ENCODE measurements around the gene ALG9. TPM values are rescaled to one million over a fixed set of nuclear protein-coding genes. Genes with fewer than 3 reads are reported as not detected.
"Not testable (repeated sequence)": the region's sequence is repeated elsewhere in the genome, so short reads cannot be mapped to it uniquely, and the experiment has no call there.

ALG9 gene
- total RNA-seq, 1 donor from 2014 or later = 14.5 TPM

DNA sequence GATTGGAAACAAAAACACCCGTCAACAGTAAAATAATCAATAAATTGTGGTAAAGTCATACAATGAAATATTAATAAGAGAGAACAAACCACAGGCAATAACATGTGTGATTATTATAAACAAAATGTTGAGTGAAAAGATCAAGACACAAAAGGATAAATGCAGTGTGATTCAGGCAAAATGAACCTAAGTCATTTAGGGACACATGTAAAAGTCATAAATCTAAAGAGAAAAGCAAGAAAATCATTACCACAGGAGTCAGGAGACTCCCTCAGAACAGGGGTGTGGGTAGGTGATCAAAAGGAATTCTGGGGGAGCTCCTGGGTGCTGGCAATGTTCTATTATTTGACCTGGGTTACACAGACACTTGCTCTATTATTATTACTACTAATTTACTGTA lies 57.3 kb downstream of the ALG9 start:
- ATAC-seq = no peak
- no peak for DNase-seq (ENCODE audit: missing footprints)
- intact Hi-C loops (cut with DNase I) = no loop called here

DNA sequence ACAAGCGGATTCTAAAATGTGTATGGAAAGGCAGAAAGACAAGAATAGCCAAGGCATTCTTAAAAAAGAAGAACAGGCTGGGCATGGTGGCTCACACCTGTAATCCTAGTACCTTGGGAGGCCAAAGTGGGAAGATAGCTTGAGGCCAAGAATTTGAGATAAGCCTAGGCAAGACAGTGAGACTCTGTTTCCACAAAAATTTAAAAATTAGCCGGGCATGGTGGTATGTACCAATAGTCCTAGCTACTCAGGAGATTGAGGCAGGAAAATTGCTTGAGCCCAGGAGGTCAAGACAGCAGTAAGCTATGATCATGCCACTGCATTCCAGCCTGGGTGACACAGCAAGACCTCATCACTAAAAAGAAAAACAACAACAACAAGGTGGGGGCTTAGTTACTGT lies 59.2 kb downstream of the ALG9 start:
- intact Hi-C loops (cut with DNase I) = no loop called here
- DNase-seq (ENCODE audit: missing footprints) (no peak), ATAC-seq (no peak)

DNA sequence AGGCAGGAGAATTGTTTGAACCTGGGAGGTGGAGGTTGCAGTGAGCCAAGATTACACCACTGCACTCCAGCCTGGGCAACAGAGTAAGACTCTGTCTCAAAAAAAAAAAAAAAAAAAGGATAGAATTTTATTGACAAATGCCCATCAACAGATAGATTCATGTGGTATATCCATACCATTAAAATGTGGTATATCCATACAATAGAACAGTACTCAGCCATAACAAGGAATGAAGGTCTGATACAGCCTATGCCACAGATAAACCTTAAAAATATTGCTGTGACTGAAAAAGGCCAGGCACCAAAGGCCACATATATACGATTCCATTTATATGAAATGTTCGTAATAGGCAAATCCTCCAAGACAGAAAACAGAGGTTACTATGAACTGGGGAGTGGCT lies 59.9 kb downstream of the ALG9 start:
- no peak for DNase-seq (ENCODE audit: missing footprints)
- intact Hi-C loops (cut with DNase I) = no loop called here
- no peak for ATAC-seq

DNA sequence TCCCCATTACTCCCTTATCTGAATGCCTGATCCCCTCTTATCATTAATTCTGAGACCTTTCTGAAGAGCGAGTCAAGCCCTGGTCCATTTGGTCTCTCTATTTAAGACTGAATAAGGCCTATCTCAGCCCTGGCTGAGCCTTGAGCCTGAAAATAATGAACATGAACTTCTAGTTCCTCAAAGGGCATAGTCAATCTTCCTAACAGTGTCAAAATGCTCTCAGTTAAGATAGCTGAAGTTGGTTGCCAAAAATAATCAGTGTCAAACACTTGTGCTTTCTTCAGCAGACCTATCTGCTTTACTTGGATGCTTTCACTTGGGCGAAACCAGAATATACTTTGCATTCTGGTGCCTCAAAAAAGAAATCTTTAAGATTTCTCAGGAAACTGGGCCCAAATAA lies 62.5 kb downstream of the ALG9 start:
- intact Hi-C loops (cut with DNase I) = no loop called here
- DNase-seq (ENCODE audit: missing footprints) (no peak), ATAC-seq (peak; percentile 70)

DNA sequence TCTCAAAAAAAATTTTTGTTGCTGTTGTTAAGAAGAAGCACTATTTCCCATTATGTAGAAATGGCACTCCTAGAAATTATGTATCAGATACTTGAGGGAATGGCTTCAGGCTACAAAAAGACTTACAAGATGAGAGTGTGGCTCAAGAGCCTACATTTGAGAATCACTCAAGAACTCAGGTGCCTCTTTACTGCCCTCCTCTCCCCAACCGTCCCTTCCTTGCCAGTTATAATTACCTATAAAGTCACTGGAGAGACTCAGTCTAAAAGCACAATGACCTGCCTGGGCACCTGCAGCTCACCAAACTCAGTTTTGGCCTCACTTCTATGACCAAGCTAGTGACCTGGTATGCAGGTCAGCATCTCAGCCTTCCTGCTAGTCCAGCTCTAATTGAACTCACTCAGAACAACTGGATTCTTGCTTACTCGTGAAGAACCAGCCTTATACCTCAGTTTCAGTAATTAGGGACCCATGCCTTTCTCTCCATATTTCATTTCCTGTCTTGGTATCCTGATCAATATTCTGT lies 63.3 kb downstream of the ALG9 start:
- DNase-seq (ENCODE audit: missing footprints) (no peak), ATAC-seq (no peak)
- intact Hi-C loops (cut with DNase I) = no loop called here

DNA sequence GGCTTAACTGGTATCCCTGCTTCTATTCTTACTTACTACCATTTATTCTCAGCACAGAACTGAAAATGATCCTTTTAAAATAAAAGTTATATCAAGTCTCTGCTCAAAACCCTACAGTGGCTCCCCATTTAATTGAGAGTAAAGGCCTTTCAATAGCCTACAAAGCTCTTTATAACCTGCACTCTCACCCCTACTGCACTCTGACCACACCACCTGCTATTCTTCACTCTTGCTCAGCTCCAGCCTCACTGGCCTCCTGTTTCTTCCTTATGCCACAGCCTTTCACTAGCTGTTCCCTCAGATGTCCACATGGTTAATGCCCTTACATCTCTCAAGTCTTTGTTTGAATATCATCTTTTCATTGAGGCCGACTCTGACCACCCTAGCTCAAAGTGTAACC lies 64.3 kb downstream of the ALG9 start:
- DNase-seq (ENCODE audit: missing footprints) (no peak), ATAC-seq (no peak)
- intact Hi-C loops (cut with DNase I) = no loop called here

DNA sequence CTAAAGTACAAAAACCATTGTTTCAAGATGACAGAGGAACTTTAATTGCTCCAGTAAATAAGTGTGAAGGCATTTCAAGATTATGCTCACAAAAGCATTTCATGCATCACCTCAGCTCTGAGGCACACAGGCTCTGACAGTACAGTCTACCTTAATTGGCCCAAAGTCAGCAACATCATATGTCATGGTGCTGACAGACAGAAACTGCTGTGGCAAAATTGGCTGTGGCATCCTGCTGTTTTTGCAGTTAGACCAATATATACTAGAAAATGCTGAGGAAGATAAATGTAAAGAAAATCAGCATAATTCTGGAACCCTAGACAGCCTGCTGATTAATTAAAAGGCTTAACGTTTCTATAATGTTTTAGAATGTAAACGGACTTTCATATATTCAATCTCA lies 70.2 kb downstream of the ALG9 start:
- DNase-seq (ENCODE audit: missing footprints) (no peak), ATAC-seq (no peak)
- intact Hi-C loops (cut with DNase I) = no loop called here

DNA sequence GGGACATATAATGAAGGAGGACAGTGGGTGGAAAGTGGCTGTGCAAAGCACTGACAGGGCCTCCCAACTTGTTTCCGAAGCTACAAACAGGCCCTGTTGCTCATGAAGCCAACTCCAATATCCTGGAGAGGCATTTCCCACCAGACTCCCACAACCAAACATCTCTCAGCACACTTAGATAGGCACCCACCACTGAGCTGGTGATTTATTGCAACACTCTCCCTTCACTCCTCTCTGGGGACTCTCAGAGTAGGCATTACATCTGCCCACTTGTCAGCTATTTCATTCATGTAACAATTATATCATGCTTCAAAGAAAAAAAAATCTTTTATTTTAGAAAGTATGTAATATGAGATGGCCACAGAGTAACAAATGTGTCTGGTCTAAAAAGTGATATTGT lies 73.1 kb downstream of the ALG9 start:
- intact Hi-C loops (cut with DNase I) = no loop called here
- ATAC-seq = no peak
- no peak for DNase-seq (ENCODE audit: missing footprints)

DNA sequence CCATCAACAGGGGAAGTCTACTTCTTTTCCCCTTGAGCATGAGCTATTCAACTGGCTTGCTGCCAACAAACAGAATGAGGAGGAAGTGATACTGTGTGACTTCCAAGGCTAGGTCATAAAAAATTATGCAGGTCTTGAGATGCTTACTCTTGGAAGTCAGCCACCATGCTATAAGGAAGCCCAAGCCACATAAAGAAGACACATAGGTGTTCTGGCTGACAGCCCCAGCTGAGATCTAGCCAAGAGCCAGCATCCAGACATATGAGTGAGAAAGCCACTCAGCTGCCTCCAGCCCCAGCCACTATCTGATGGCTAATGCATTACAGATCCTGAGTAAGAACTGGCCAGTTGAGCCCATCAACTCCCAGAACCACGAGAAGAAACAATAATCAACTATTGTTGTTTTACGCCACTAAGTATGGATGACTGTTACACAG lies 74.2 kb downstream of the ALG9 start:
- DNase-seq (ENCODE audit: missing footprints) (no peak), ATAC-seq (peak; percentile 13)
- intact Hi-C loops (cut with DNase I) = no loop called here

DNA sequence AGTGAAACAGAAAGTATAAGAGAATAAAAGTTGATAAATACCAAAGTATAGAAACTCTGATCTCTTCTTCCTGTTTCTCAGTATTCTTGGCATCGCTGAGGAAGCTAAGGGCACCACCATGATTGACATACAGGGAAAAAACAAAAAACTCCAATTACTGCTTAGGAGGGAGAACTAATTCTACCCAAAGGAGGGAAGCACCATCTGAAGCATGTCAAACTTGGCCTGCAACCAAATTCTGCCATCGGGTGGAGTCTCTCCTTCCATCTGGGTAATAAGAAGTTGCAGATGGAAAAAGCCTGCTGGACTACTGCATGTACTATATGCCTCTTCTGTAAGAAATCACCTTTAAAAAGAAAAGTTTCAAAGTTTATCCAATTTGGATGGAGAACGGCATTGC lies 74.7 kb downstream of the ALG9 start:
- ATAC-seq (peak; percentile 6), DNase-seq (ENCODE audit: missing footprints) (no peak)
- intact Hi-C loops (cut with DNase I) = no loop called here

DNA sequence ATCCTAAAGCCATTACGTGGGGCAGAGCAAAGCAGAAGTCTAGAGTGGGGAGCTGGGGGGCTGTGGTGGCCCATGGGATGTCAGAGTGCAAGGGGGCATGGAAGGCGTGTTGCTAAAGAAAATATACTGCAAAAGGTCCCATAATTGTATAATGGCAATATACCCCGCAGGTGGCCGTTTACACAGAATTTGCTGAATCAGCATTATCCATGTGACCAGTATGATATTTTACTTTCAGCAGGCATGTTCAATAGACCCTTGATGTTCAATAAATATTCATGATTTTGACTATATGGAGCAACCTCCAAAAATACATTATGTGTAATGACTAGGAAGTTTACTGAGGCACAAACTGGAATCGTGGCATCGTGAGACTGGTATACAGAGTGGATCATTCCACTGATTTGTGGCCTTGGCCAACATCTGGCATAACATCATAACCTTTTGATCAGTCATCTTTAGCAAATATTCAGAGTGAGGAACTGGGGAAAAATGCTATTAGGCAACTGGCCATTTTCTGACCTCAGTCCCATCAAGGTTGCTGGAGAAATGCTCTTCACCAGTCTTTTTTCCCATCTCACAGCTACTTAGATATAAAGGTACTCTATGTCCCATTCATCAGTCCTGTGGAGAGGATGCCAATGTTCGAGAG lies 75.9 kb downstream of the ALG9 start:
- no peak for ATAC-seq
- intact Hi-C loops (cut with DNase I) = no loop called here
- no peak for DNase-seq (ENCODE audit: missing footprints)

DNA sequence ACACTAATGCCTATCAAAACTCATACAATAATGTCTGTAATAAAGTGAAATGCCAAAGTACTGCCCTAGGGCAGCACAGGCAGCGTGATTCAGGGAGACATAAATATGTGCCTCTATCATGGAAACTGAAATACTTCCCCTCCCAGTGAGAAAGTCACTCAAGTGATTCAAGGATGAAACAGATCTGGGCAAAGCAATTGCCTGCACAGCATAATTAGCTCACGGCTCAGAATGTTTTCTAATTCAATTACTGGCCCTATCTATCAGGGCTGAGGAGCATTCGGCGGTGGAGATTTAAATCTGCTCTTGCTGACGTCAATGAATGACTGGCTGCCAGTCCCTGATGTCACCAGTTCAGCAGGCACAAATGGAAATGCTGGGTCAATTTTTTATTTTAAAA lies 77.5 kb downstream of the ALG9 start:
- no peak for DNase-seq (ENCODE audit: missing footprints)
- intact Hi-C loops (cut with DNase I) = no loop called here
- ATAC-seq = peak; percentile 40

DNA sequence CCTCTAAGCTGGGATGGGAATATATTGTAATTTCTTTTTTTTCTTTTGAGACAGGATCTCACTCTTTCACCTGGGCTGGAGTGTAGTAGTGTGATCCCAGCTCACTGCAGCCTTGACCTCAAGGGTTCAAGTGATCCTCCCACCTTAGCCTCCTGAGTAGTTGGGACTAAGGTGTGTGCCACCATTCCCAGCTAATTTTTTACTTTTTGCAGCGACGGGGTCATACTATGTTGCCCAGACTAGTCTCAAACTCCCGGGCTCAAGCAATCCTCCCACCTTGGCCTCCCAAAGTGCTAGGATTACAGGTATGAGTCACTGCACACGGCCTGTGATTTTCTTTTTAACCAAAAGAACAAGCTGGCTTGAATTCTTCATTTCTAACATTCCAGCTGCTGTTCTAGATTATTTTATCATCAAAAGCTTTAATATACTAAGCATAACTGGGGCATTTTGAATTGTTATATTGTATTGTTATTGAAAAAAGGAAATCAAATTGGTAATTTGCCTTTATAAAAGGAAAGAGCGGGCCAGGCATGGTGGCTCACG lies 78.4 kb downstream of the ALG9 start:
- ATAC-seq (no peak), DNase-seq (ENCODE audit: missing footprints) (no peak)
- intact Hi-C loops (cut with DNase I) = no loop called here

DNA sequence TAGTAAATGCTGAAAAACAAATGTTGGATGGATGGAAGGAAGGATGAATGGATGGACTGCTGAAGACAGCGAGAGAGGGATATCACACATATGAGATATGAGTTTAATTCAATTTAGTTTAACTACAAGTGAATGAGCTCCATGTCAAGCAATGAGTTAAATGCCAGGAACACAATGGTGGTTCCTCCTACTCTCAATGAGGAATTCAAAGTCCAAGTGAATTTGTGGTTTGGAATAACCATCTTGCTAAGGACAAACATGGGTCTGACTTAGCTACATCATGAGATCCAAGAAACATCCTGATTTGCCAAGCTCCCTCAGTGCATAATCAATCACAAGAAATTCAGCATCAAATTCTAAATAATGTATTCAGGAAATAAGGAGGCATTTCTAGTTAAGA lies 79.1 kb downstream of the ALG9 start:
- DNase-seq (ENCODE audit: missing footprints) = no peak
- ATAC-seq = no peak
- intact Hi-C loops (cut with DNase I) = no loop called here

DNA sequence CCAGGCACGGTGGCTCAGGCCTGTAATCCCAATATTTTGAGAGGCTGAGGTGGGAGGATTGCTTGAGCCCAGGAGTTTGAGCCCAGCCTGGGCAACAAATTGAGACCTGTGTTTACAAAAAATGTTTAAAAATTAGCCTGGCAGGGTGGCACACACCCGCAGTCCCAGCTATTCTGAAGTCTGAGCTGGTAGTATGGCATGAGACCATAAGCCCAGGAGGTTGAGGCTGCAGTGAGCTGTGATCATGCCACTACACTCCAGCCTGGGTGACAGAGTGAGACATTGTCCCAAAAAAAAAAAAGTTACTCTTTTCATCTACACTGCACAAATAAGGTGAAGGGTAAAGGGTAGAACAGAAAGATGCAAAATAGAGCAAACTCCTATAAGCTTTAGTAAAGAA lies 82.9 kb downstream of the ALG9 start:
- no peak for DNase-seq (ENCODE audit: missing footprints)
- intact Hi-C loops (cut with DNase I) = no loop called here
- no peak for ATAC-seq

DNA sequence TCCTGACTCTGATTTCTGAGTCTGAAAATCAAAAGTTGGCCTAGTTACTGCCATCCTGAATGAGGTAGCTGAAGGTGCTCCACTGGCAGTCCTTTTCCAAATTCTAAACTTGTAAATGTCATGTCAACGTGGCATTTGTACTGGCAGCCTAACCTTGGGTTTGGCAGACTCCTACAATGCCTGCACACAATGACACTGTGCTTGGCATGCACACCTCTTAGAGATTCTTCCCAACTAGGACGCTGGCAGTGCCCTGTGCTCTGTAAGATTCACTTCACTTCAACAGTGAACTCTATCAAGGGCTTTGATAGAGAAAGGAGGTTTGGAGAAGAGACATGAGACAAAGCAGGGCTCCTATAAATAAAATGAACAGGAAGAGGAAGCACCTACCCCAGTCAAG lies 83.3 kb downstream of the ALG9 start:
- intact Hi-C loops (cut with DNase I) = no loop called here
- DNase-seq (ENCODE audit: missing footprints) (peak; percentile 70), ATAC-seq (peak; percentile 89)

DNA sequence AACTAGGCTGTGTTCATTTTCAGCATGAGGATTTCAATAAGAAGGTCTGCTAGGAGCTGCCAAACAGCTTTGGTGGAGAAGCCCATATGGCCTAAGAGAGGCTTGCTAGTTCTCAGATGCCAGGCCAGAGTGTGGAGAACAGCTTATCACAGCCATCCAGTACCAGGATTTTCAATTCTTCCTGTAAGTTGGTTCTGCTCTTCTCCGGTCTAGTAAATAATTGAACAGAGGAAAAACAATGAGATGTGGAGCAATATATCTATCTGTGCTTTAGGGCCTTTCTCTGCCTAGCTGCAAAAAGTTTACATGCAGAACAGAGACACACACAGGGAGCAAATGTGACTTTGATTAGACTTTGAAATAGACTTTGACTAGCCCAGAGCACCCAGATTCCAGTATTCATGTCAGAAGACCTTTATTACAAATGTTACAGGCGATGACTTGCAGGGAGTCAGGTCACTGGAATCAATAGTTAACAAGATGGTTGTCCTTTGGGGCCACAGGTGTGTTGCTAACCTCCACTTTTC lies 85.4 kb downstream of the ALG9 start:
- DNase-seq (ENCODE audit: missing footprints) = no peak
- intact Hi-C loops (cut with DNase I) = no loop called here
- ATAC-seq = peak; percentile 65

DNA sequence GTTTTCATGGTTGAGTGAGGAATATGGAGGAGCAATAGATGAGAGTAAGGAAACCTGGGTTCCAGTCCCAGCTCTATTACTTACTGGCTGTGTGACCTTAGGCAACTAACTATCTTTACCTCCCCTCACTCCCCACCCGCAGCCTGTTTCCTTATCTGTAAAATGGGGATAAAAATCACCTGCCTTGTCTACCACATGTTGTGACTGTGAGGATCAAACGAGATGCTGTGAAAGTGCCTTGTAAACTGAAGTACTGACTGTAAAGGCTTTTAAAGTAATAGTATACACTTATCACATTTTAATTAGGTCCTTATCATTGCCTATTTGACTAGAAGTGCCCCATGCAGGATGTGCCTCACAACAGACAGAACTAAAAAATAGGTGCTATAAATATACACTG lies 86.3 kb downstream of the ALG9 start:
- intact Hi-C loops (cut with DNase I) = no loop called here
- DNase-seq (ENCODE audit: missing footprints) = no peak
- no peak for ATAC-seq

DNA sequence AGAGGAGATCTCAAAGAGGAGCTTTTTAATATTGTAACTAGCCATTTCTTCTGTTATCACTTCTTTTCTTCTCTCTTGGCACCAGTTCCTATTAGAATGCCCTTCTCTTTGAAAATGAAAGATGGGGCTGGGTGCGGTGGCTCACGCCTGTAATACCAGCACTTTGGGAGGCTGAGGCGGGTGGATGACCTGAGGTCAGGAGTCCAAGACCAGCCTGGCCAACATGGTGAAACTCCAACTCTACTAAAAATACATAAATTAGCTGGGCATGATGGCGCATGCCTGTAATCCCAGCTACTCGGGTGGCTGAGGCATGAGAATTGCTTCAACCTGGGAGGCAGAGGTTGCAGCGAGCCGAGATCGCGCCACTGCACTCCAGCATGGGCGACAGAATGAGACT lies 87.1 kb downstream of the ALG9 start:
- DNase-seq (ENCODE audit: missing footprints); intact Hi-C loops (cut with DNase I); ATAC-seq: not testable (repeated sequence)

DNA sequence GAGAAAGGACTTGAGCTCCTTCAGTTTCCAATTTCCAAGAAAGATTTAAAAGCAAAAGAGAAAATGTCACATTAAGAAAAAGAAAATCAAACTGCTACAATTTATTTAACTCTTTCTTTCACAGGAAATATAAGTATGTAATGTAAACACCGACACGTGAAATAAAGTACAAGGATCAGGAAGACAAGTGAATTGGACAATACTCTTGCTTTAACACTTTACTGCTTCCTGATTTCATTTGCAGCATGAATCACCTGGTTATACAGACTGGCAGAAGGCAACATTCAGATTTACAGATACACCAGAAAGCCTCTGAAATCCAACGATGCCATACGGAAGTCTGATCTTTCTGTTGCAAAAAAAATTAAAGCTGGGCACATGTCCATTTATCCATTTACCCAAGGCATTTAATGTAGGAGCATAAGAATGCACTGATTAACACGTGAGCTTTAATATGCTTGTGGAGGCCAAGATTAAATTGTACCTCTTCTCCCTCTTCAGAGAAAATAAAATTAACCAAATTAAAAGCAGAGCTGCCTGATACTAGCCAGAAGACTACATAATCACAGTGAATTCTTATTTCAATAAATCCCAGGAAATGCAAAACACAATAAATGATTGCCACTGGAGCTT lies 89.2 kb downstream of the ALG9 start:
- intact Hi-C loops (cut with DNase I) = no loop called here
- ATAC-seq (no peak), DNase-seq (ENCODE audit: missing footprints) (no peak)

Data from Right ventricle myocardium inferior (tissue), 1 donor.